HG02870 (cell line): ENCODE measurements around the gene SLC4A1AP.

Source experiments
- ATAC-seq: cut with Tn5 transposase; IDR thresholded peaks from one replicate; pipeline ENCODE4 v1.9.1; 2021; ENCODE audit warnings: mild to moderate bottlenecking, moderate library complexity; ENCODE audit not compliant: unreplicated experiment

Gene SLC4A1AP

DNA sequence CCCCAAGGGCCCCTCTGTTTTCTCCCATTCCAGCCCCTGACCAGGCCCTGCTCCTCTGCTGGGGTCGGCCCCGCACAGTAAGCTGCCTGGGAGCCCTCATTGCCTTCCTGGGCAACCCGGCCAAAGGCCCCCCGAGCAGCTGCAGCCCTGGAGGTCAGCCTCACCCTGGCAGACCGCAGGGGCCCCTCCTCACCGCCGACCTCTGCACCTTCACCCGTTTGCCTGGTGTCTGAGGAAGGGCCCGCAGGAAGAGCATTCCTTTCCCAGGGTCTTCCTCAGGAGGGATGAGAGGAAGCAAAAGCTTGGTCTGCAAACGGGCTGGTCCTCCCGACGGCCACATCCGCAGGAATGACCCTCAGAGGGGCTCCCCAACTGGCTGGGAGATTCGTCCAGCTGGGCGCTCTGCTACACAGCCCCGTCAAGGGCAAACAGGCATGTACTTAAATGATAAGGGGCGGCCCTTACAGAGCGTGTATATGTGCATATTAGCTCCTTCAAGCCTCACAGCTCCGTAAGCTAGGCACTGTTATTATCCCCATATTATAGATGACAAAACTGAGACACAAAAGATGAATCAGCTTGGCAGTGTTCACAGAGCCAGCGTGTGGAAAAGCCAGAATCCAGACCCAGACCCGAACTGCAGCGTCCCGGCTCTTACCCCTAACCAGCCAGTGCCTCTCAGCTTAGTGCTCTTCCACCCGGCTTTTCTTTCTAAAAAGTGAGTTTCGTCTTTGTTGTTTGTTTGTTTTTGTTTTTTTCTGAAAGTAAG is 52.8 kb downstream of the SLC4A1AP start:
- ATAC-seq: no peak

DNA sequence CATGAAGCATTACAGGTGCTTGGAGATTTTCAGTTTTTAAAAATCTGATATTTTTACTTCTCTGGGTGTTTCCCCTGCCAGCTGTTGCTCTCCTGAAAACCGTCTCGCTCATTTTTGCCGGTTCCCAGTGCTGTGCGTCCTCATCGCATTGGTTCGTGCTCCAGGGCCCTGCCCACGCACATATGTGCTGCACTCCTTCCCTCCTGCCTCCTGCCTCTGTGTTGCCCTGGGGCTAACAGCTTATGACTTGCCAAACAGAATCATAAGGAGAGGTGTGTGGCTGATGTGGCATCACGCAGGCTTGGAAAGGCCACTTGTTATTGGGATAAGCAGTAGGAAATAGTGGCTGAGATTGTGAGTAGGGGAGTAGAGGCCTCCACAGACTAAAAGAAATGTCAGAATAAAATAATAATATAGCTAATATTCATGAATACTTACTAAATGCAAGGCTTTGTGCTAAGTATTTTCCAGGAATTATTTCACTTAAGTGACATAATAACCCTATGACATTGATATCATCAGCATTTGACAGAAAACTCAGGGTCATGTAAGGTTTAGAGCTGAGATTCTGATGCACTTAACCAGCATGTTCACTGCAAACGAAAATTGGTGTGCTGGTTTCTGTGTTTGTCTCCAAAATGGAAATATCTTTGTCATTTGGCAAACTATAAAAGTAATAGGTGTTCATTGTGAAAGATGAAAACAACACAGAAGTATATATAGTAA is 53.5 kb downstream of the SLC4A1AP start:
- no peak for ATAC-seq

DNA sequence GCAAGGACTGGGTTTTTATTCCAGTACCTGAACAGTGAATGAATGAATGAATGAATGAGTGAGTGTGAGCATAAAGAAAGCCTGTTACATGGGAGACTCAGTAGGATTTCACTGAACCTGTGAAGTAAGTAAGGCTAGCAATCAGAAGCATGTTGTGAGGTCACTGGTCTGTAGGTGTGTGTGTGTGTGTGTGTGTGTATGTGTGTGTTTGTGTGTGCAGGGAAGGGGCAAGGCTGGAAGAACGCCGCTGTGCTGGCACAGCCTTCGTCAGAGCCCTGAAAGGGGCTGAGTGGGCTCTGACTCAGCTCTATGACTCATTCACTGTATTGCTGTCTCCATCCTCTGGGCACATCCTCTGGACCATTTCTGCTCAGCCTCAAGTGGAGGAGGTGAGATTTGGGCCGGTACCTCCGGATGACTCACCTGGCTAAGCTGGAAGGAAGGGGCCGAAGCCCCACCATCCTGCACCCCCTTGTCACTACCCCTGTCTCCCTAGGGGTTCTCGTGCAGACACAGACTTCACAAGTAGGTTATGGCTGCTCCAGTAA is 56.4 kb downstream of the SLC4A1AP start:
- no peak for ATAC-seq

DNA sequence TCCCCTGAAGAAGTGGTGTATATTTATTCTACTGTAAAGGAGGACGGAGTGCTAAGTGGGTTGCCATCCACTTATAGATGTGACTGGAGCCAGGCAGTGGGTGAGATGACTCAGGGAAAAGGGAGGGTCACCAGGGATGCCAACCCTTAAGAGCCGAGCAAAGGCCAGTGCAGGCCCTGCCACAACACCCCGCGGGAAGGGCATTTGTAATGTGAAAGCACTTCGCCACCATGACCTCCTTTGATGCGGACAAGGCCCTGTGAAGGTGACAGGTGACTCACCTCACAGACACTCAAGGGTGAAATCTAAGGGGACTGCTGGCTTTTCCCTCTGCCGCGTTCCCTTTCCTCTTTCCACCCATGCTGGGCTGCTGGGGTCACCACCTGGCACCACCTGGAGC is 57.6 kb downstream of the SLC4A1AP start:
- ATAC-seq: no peak

DNA sequence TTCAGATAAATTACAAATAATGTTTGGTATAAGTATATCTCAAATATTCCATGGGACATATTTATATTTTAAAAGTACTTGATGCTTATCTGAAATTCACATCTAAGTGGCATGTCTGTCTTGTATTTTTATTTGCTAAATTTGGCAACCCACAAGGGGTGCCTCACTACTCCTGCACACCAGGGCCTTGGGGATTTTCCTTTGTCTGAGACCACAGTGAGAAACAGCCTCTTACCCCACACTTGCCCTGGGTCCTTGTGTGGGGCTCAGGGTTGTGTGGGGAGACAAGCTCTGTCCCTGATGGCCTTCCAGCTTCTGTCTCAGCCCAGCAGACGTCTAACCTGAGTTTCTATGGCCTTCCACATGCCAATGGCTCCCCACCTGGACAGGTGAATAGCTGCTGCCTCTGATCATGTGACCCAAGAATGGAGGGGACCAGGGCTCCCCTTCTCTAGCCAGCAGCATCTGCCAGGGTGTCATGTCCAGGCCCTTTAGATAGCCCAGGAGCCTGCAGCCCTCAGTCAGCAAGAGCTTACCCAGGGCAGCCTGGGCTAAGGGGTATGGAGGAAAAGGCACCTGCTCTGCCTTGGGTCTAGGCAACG is 58.3 kb downstream of the SLC4A1AP start:
- ATAC-seq: no peak

DNA sequence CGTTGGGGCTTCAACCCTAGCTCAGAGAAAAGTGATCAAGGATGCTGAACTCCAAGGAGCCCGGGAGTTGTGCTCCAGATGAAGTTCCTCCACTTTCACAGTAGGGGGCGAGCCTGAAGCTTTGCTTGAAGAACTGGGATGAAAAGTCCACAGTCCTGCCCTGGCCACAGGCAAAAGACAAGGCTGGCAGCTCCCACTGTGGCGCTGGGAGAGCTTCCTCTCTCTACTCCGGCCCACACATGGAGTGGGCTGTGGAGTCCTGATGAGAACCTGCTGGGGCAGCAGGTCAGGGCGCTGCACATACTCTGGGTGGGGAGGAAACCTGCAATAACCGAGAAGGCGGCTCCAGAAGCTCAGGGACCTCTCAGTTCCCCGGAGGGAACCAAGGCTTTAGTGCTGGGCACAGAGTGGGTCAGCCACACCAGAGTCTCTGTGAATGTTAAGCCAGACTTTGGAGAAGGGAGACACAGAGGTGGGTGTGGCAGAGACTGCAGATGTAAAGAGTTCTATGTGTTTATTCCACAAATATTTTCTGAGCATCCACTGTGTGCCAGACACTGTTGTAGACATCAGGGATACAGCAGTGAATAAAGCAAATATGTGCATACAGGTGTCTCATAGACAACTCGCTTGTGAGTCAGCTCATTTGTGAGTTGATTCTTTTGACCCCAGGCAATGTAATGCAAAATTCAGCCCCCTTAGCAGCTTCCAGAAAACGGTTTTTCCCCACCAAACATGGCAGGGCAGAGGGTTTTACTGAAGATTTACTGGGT is 59.9 kb downstream of the SLC4A1AP start:
- ATAC-seq: no peak

DNA sequence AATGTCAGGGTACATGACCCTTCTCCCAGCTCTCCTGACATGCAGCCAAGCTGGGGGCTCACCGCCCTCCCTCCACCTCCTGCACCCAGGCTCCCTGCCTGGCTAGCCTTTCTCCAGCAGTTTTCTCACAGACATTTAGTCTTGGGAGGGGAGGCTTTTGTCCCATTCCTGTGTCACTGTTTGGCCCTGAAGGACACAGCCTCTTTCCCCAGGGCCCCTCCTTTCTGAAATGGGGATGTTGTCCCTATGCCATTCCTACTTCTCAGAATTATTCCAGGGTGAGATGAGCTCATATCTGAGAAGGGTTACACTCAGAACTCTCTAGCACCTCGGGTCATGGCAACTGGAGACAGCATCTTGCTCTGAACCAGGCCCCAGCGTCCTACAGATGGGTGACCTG is 60.5 kb downstream of the SLC4A1AP start:
- no peak for ATAC-seq

DNA sequence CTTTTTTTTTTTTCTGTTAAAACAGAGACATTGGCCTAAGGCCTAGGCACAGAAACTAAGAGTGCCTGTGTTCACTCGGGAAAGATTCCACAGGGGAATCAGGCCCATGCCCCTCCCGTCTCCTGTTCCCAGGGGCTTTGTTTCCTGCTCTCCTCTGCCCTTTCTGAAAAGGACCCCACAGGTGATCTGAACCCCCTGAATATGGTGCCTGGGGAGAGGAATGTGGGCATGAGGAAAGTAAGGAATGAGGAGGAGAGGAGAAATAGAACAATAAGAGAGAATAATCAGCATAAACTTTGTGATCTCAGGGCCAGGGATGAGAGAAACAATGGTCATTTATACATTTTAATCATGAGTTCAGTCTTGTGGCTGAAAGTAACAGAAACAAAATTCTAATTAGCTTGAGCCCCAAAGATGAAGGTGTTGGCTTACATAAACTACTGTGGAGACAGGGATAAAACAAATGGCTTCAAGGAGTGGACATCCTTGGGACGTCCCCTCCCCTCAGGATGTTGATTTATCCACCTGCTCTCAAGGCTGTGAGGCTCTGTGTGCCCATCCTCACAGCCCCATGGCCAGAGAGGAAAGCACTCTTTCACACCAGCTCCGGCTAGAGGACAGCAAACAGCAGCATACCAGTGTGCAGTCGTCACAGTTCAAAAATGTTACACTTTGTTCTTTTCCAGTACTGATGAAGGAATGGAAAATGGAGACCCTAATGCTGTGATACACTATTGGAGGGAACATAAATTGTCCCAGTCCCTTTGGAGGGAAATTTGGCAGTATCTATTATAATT is 61.4 kb downstream of the SLC4A1AP start:
- ATAC-seq: no peak

DNA sequence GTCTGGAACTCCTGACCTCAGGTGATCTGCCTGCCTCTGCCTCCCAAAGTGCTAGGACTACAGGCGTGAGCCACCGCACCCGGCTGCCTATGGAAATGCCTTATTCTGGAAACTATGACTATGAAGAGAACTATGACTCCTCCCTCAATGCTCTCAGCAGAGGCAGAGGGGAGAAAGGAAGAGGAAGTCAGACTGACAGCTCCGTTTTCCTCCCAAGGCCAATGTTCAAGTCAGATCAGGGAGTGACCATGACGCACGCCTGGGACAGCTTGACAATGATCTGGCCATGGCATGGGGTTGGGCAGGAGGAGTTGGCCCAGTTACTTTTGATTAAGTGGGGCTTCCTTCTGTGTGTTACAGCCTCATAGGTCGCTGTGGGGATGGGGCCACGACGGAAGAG is 63.6 kb downstream of the SLC4A1AP start:
- no peak for ATAC-seq

DNA sequence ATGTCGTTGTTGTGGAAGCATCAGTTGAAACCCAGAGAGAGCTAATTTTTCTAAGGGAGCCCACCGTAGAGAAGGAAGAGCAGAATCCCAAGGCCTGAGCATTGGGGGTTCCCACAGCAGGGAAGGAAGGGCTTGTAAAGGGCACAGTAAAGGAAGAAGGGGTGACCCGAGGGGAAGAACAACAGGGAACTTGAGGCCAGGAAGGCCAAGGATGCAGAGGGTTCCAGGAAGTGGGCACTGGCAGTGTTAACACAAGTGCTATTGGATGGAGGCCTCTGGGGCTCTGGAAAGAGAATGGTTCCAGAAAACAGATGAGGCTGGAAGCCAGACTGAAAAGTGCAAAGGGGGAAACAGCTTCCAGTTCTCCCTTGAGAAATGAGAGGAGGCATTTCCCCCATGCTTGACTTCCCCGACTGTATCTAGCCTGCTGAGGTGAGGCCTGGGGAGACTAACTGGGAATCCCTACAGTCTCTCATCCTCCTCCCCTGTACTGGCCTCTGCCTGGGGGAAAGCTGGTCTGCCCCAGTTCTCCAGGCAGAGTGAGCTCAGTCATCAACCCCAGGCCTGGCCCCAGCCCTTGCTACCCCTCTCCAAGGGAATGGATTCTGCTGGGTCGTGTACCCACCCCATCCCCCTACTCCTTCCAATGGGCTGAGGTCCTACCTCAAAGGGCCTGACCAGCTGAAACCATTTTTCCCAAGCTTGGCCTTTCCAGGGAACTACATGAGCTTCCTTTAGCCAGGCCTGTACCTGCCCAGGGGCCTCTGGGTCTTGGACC is 64.6 kb downstream of the SLC4A1AP start:
- no peak for ATAC-seq

DNA sequence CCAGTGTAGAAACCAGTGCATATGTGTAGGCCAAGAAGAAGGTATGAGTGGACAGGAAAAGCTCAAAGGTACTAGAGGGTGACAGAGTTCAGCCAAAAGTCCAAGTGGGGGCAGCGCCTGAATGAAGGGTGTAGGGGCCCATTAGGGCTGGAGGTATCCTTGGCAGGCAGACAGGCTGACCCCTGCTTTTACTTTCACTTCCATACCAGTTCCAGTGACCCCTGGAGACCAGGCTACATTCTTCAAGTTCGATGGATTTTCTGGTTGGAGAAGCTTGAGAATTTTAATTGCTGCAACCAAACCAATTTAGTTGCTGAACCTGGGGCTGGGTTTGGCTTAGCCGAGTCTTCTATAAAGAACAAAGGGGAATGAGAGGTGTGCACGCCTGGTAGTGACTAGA is 65.5 kb downstream of the SLC4A1AP start:
- no peak for ATAC-seq

DNA sequence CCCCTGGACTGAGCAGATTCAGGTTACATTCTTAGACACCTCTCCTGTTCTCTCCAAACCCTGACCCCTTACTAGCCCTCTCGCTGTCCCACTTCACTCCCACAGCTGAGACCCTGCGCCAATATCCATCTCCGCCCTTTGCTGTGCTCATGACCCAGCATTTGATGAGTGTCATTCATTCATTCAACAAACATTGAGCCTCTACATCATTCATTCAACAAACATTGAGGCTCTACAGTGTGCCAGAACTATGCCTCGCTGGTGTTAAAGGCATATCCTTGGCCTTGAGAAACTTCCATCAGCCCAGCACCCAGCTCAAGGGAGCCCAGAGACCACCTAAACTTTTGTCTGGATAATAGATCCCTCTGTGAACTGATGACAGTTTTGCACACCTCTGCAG is 65.9 kb downstream of the SLC4A1AP start:
- no peak for ATAC-seq

DNA sequence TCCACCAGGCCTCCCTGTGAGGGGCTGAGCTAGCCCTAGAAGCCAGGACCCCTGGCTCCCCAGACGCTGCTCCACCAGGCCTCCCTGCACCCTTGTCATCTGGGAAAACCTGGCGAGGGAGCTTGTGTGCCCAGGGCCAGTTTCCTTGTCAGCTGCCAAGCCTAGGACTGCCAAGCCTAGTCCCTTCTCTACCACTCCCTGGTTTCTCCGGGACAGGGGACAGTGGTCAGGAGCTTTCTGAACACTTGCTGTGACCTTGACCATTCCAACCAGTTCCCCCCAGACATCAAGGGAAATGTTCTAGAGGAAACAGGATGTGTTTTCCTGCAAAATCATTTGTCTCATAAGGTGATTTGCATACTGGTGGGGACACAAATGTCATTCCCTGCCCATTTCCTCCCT is 66.6 kb downstream of the SLC4A1AP start:
- ATAC-seq: no peak

DNA sequence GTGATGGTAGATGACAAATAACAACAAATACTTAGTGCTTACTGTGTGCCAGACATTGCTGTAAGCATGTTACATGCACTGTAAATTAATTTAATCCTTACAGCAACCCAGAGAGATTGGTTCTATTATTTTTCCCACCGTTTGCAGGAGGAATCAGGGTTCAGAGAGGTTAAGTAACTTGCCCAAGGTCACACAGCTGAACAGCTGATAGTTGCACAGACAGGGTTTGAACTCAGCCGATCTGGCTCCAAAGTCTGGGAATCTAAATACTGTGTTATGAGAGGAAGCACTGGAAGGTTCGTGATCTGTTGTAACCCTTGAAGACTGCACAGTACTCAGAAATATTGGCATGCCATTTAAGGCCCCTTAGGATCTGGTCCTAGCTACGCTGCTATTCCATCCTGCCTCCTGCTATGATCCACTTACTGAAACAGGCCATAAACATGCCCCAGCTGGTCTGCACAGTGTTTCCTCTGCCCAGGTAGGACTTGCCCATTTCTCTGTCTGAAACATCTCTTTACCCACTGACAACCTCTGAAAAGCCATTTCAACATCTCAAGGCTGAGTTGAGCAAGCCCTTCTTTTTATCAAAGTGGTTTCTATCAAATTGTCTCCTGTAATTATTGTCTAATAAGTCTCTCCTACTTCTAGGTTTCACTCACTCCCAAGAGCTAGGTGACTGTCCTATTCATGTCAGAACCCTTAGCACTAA is 67.4 kb downstream of the SLC4A1AP start:
- ATAC-seq: no peak

DNA sequence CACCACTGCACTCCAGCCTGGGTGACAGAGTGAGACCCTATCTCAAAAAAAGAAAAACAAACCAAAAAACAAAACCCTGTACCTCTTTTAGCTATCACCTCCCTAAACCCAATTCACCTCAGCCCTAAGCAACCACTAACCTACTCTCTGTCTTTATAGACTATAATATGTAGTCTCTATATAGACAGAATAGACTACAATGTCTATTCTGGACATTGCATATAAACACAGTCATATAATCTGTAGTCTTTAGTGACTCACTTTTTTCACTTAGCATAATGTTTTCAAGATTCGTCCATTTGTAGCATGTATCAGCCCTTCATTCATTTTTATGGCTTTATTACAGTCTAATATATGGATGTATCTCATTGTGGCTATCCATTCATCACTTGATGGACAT is 70.6 kb downstream of the SLC4A1AP start:
- no peak for ATAC-seq

DNA sequence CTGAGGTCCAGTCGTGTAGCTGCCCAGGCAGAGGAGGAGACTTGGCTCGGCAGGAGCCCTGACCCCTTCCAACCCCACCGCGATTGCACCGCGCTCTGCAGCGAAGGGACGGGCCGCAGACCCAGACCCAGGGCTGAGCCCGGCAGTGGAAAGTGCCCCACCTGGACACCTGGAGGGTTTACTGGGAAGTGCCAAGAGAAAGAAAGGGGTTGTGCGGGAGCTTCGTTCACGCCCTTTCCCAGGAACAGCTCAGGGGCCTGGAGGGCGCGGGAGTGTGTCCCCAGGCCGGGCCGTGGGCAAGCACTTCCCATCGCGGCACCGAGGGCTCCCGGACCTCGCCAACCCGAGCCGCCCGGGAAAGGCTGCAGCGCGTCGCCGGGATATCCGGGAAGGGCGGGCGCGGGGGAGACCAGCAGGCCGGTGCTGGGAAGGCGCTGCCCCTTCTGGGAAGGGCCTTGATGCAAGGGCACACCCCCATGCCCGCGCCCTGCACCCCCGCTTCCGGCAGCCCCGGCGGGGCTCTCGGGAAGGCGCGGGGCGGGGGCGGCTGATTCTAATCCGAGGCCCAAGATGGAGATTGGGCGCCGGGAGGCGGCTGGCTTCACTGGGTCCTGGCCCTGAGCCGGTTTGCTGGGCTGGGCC is 71.7 kb downstream of the SLC4A1AP start:
- ATAC-seq: no peak

DNA sequence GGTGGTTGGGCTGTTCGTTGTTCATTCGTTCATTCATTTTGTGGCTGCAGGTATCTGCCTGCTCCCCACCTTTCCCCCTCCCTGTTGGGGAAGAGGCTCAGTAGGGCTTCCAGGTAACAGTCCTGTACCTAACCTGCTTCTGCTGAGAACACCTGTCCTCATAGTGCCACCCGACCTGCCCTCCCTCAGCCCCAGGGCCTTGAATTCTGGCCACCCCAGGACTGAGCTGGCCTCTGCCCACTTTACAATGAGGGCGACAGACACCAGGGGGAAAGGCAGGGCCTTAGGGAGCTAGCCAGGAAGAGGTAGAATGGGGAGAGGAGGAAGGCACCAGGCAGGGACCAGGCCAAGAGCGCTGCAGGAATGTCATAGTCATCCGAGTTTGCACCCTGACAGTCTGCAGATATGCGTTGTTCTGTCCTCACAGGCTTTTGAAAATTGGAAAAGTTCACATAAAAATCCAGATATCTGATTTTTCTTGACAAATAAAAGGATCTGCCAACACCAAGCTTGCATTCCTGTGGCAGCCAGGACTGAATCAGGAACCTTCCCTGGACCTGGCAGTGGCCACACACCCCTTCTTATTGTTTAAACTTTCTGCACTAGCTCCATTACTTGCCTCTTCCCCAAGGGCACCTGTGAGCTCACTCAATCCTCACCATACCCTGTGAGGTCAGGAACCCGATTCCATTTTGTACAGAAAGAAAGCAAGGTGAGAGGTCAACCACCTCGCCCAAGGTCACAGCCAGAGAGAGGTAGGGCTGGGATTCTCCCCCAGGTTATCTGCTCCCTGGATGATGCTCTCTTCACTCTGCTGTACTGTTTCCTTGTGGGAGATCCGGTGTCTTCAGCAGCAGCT is 72.6 kb downstream of the SLC4A1AP start:
- no peak for ATAC-seq

DNA sequence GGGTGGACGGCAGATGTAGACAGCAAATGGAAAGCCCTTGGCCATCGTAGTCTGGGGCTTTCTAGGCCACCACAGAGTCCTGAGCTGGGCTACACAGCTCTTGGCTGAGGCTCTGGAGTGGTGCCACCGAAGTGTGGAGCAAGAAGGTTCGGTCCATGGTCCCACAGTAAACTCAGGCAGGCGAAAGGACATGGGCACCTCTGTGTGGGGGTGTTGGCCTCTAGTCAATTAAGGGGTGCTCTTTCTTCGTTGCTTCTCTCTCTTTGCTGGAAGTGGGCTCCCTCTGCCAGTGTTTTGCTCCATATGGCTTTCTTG is 73.2 kb downstream of the SLC4A1AP start:
- no peak for ATAC-seq
